ENCODE data around the gene ARHGAP10.

Gene ARHGAP10

GRCh38 chr4:148110169-148110568 lies 378.3 kb downstream of the ARHGAP10 start:
- Histone ChIP-seq H3K18ac (ENCODE audit: low read depth in 1 of 2, low read length in 2 of 2) (no peak overlapping the region), H3K36me3 (ENCODE audit: control insufficient read depth in 1 of 2, insufficient read depth in 2 of 2, low read depth in 1 of 2, low read length in 2 of 2) (peaks cover 0 to 8% of the 10 kb centered on the region in 2 experiments), H3K23ac (ENCODE audit: low read length in 2 of 2) (no peak overlapping the region), H2BK12ac (ENCODE audit: low read length in 2 of 2) (no peak overlapping the region), H3K9me3 (ENCODE audit: control insufficient read depth, low read length) (no peaks in the 10 kb centered on the region), H2AFZ (ENCODE audit: low read depth, low read length) (no peak overlapping the region), H2AK5ac (ENCODE audit: low read length, severe bottlenecking) (no peak overlapping the region), H2BK5ac (ENCODE audit: low read depth, low read length, poor library complexity, severe bottlenecking) (no peak overlapping the region), H4K8ac (ENCODE audit: low read length) (no peak overlapping the region), H2BK15ac (ENCODE audit: low read depth, poor library complexity, severe bottlenecking) (no peak overlapping the region), H3K4me1 (ENCODE audit: control insufficient read depth, insufficient read depth, low read depth, low read length) (no peaks in the 10 kb centered on the region), H2BK120ac (ENCODE audit: low read depth, low read length) (no peak overlapping the region), H3K4me2 (ENCODE audit: low read length, poor library complexity, severe bottlenecking) (no peak overlapping the region), H3K27ac (ENCODE audit: low read length, poor library complexity, severe bottlenecking) (no peak overlapping the region), H3K27me3 (ENCODE audit: control insufficient read depth in 1 of 2, insufficient read depth in 1 of 2, low read length in 2 of 2) (no peaks in the 10 kb centered on the region), H3K79me1 (replicated peaks; ENCODE audit: low read length, poor library complexity, severe bottlenecking) (no peaks in the 10 kb centered on the region), H3K4ac (ENCODE audit: low read depth in 1 of 2, low read length in 2 of 2) (no peak overlapping the region), H3K14ac (ENCODE audit: low read length in 2 of 2) (peak overlapping the region in 1 of 2 experiments; percentile 81), H4K91ac (ENCODE audit: low read length) (no peak overlapping the region), H3K9ac (ENCODE audit: low read length) (no peak overlapping the region), H3K4me3 (ENCODE audit: insufficient read depth in 1 of 2, low read depth in 1 of 2, low read length in 2 of 2) (no peak overlapping the region)
- no peak for DNase-seq
- WGBS, result 92% methylated on average over 2 of the region's 3 CpGs

DNA sequence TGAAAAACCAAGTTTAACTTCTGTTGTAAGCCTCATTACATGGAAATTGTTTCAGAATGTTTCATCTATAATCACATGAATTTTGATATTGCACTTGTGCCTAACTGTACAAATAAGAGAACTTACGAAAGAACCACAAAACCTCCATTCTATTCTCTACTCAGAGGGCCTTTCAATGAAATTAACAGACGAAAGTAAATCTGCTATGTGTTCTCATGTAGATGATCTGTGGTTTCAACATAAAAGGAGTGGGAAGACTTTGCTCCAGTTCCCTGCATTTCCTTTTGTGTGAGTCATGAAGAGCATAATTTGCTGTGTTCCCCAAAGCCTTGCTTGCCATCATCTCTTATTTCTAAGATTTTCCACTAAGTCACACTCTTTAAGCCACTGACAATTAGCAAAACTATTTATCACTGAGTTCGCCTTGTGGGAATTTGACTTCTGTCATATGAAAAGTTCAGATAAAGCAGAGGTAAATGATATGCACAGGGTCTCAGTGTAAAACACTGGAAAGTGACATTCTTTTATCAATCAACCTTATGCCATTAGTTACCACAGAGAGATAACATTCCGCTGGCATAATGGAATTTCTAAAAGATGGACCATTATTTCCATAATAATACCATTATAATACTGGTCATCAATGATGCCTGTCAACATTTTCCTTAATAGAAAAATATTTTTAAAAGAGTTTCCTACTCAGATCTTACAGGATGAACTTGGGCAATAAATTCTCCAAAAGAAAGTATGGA lies 380.5 kb downstream of the ARHGAP10 start:
- no peaks in the 10 kb centered on the region for H3K9me3 ChIP-seq (ENCODE audit: control insufficient read depth, low read length)
- H4K8ac ChIP-seq (ENCODE audit: low read length), result no peak overlapping the region
- H3K18ac ChIP-seq (ENCODE audit: low read depth in 1 of 2, low read length in 2 of 2), result no peak overlapping the region
- H3K36me3 ChIP-seq (ENCODE audit: control insufficient read depth in 1 of 2, insufficient read depth in 2 of 2, low read depth in 1 of 2, low read length in 2 of 2), result peaks cover 0 to 8% of the 10 kb centered on the region in 2 experiments
- H2AK5ac ChIP-seq (ENCODE audit: low read length, severe bottlenecking), result no peak overlapping the region
- no peak overlapping the region for H3K23ac ChIP-seq (ENCODE audit: low read length in 2 of 2)
- no peak overlapping the region for H3K4me3 ChIP-seq (ENCODE audit: insufficient read depth in 1 of 2, low read depth in 1 of 2, low read length in 2 of 2)
- H3K4me1 ChIP-seq (ENCODE audit: control insufficient read depth, insufficient read depth, low read depth, low read length), result no peaks in the 10 kb centered on the region
- no peak overlapping the region for H2BK12ac ChIP-seq (ENCODE audit: low read length in 2 of 2)
- no peak overlapping the region for H2AFZ ChIP-seq (ENCODE audit: low read depth, low read length)
- H3K27me3 ChIP-seq (ENCODE audit: control insufficient read depth in 1 of 2, insufficient read depth in 1 of 2, low read length in 2 of 2), result no peaks in the 10 kb centered on the region
- no peak overlapping the region for H3K27ac ChIP-seq (ENCODE audit: low read length, poor library complexity, severe bottlenecking)
- H3K4me2 ChIP-seq (ENCODE audit: low read length, poor library complexity, severe bottlenecking), result no peak overlapping the region
- no CpG with 5 or more reads among the region's 4 CpGs for WGBS
- no peak overlapping the region for H3K9ac ChIP-seq (ENCODE audit: low read length)
- H3K4ac ChIP-seq (ENCODE audit: low read depth in 1 of 2, low read length in 2 of 2), result no peak overlapping the region
- H2BK120ac ChIP-seq (ENCODE audit: low read depth, low read length), result no peak overlapping the region
- H4K91ac ChIP-seq (ENCODE audit: low read length), result no peak overlapping the region
- no peaks in the 10 kb centered on the region for H3K79me1 ChIP-seq (replicated peaks; ENCODE audit: low read length, poor library complexity, severe bottlenecking)
- peak; percentile 24 for DNase-seq
- no peak overlapping the region for H3K14ac ChIP-seq (ENCODE audit: low read length in 2 of 2)
- no peak overlapping the region for H2BK5ac ChIP-seq (ENCODE audit: low read depth, low read length, poor library complexity, severe bottlenecking)
- no peak overlapping the region for H2BK15ac ChIP-seq (ENCODE audit: low read depth, poor library complexity, severe bottlenecking)

- no peak overlapping the region for H2BK120ac ChIP-seq (ENCODE audit: low read depth, low read length)
- no peak overlapping the region for H2AFZ ChIP-seq (ENCODE audit: low read depth, low read length)
- no peak overlapping the region for H3K14ac ChIP-seq (ENCODE audit: low read length in 2 of 2)
- no peak for DNase-seq
- H2BK15ac ChIP-seq (ENCODE audit: low read depth, poor library complexity, severe bottlenecking), result no peak overlapping the region
- no peak overlapping the region for H2BK12ac ChIP-seq (ENCODE audit: low read length in 2 of 2)
- H3K4ac ChIP-seq (ENCODE audit: low read depth in 1 of 2, low read length in 2 of 2), result no peak overlapping the region
- no peak overlapping the region for H3K18ac ChIP-seq (ENCODE audit: low read depth in 1 of 2, low read length in 2 of 2)
- H4K8ac ChIP-seq (ENCODE audit: low read length), result no peak overlapping the region
- H3K23ac ChIP-seq (ENCODE audit: low read length in 2 of 2), result no peak overlapping the region
- peaks cover 0 to 10% of the 10 kb centered on the region in 2 experiments for H3K36me3 ChIP-seq (ENCODE audit: control insufficient read depth in 1 of 2, insufficient read depth in 2 of 2, low read depth in 1 of 2, low read length in 2 of 2)
- H3K27ac ChIP-seq (ENCODE audit: low read length, poor library complexity, severe bottlenecking), result no peak overlapping the region
- H3K9ac ChIP-seq (ENCODE audit: low read length), result no peak overlapping the region
- H4K91ac ChIP-seq (ENCODE audit: low read length), result no peak overlapping the region
- no peak overlapping the region for H3K4me2 ChIP-seq (ENCODE audit: low read length, poor library complexity, severe bottlenecking)
- H3K79me1 ChIP-seq (replicated peaks; ENCODE audit: low read length, poor library complexity, severe bottlenecking), result no peaks in the 10 kb centered on the region
- no peak overlapping the region for H3K4me3 ChIP-seq (ENCODE audit: insufficient read depth in 1 of 2, low read depth in 1 of 2, low read length in 2 of 2)
- no peaks in the 10 kb centered on the region for H3K9me3 ChIP-seq (ENCODE audit: control insufficient read depth, low read length)
- H2AK5ac ChIP-seq (ENCODE audit: low read length, severe bottlenecking), result no peak overlapping the region
- H3K4me1 ChIP-seq (ENCODE audit: control insufficient read depth, insufficient read depth, low read depth, low read length), result no peaks in the 10 kb centered on the region
- H3K27me3 ChIP-seq (ENCODE audit: control insufficient read depth in 1 of 2, insufficient read depth in 1 of 2, low read length in 2 of 2), result no peaks in the 10 kb centered on the region
- no peak overlapping the region for H2BK5ac ChIP-seq (ENCODE audit: low read depth, low read length, poor library complexity, severe bottlenecking)
Observed at GRCh38 chr4:148114436-148114835, 382.5 kb downstream of the ARHGAP10 start.

- Histone ChIP-seq H3K4me2 (ENCODE audit: low read length, poor library complexity, severe bottlenecking) (no peak overlapping the region), H3K18ac (ENCODE audit: low read depth in 1 of 2, low read length in 2 of 2) (no peak overlapping the region), H3K27ac (ENCODE audit: low read length, poor library complexity, severe bottlenecking) (no peak overlapping the region), H2BK15ac (ENCODE audit: low read depth, poor library complexity, severe bottlenecking) (no peak overlapping the region), H3K79me1 (replicated peaks; ENCODE audit: low read length, poor library complexity, severe bottlenecking) (no peaks in the 10 kb centered on the region), H4K91ac (ENCODE audit: low read length) (no peak overlapping the region), H2AK5ac (ENCODE audit: low read length, severe bottlenecking) (no peak overlapping the region), H2BK5ac (ENCODE audit: low read depth, low read length, poor library complexity, severe bottlenecking) (no peak overlapping the region), H3K4me1 (ENCODE audit: control insufficient read depth, insufficient read depth, low read depth, low read length) (no peaks in the 10 kb centered on the region), H3K9me3 (ENCODE audit: control insufficient read depth, low read length) (no peaks in the 10 kb centered on the region), H3K14ac (ENCODE audit: low read length in 2 of 2) (no peak overlapping the region), H2BK120ac (ENCODE audit: low read depth, low read length) (no peak overlapping the region), H2BK12ac (ENCODE audit: low read length in 2 of 2) (no peak overlapping the region), H3K23ac (ENCODE audit: low read length in 2 of 2) (no peak overlapping the region), H2AFZ (ENCODE audit: low read depth, low read length) (no peak overlapping the region), H3K4me3 (ENCODE audit: insufficient read depth in 1 of 2, low read depth in 1 of 2, low read length in 2 of 2) (no peak overlapping the region), H3K36me3 (ENCODE audit: control insufficient read depth in 1 of 2, insufficient read depth in 2 of 2, low read depth in 1 of 2, low read length in 2 of 2) (peaks cover 0 to 10% of the 10 kb centered on the region in 2 experiments), H3K4ac (ENCODE audit: low read depth in 1 of 2, low read length in 2 of 2) (no peak overlapping the region), H4K8ac (ENCODE audit: low read length) (no peak overlapping the region), H3K27me3 (ENCODE audit: control insufficient read depth in 1 of 2, insufficient read depth in 1 of 2, low read length in 2 of 2) (no peaks in the 10 kb centered on the region), H3K9ac (ENCODE audit: low read length) (no peak overlapping the region)
- WGBS, result 72% methylated on average over 2 of the region's 2 CpGs
- DNase-seq, result no peak
Observed at GRCh38 chr4:148116264-148116663, 384.4 kb downstream of the ARHGAP10 start.

Data from mesenchymal stem cell (in vitro differentiated cells and primary cell).